Anterior cingulate cortex (tissue), 58 donors: ENCODE measurements around the gene ASPSCR1.
A peak's percentile ranks its signal among the peaks of the same experiment; 100 is the strongest.

ENCODE experiments used
- DNase-seq, 58 donors: peaks; one replicate each; lab custom pipeline; 2025; lab: John Stamatoyannopoulos, UW

The ASPSCR1 gene

DNA sequence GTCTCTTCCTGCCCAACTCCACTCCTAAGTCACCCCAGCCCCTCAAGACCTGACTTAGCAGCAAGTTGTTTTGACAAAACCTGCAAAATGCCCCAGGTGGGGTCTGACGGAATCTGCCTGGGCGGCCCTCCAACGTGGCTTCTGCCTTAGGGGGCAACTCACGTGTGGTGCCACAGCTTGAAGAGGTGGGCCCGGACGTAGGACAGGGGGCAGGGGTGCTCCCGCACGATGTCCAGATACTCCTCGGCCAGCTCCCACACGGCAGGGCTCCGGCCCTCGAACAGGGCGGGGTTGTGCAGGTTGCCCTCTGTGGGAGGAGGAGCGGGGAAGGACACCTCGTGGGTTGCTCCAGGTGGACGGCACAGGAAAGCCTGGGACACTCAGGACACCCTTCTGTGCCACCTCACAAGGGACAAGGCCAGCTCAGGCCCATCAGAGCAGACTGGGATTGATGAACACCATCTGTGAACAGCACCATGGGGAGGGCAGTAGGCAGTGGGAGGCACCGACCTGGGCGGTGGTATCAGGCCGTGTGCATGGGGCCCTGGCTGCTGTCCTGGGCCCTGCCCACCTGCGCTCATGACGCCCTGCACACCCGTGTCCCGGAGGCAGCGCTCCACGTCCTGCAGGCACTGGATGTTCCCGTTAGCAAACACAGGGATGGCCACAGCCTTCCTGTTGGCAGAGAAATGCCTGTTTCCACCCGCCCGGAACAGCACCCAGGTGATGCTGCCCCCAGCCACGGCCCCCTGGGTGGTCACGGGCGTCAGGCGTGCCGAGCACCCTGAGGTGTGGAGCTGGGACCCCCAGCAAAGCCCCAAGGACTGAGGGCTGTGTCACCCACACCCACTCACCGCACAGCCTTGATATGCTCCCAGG, 83.9 kb downstream of the ASPSCR1 start:
- no peak for DNase-seq

DNA sequence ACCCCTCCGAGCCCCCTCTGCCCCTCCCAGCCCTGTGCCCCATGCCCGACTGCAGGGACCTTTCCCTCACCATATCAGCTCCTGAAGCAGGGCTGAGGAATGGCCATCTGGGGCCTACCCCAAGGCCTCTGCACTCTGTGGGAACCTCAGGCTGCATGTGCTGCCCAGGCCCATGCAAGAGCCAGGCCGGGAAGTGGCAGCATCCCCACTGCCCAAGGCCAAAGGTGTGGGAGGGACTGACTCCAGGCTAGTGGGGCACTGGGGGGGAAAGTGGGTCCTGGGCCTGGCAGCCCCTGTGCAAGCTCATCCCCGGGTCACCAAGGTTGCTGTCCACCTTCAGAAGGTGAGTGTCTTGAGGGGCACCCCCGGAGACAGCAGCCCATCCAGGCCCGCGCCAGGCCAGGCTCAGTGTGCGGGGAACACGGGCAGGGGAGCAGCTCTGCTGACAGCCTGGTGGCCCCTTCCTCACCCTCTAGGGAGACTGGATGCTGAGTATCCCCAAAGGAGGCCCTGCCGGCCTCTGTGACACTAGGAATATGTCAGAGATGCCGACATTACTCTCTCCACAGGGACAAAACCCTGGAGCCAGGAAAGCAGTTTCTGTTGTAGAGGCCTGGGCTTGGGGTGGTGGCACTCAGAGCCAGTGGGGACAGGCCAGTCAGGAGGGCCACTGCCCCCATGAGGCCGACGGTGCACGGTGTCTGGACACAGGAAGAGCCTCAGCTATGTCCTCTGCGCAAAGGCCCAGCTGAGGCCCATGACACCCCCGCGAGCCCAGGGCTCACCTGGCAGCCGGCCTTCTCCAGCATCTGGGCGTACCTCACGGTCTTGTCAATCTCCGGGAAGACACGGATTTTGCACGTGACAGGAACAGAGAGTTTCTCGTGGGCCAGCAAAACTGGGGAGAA, 84.9 kb downstream of the ASPSCR1 start:
- no peak for DNase-seq

DNA sequence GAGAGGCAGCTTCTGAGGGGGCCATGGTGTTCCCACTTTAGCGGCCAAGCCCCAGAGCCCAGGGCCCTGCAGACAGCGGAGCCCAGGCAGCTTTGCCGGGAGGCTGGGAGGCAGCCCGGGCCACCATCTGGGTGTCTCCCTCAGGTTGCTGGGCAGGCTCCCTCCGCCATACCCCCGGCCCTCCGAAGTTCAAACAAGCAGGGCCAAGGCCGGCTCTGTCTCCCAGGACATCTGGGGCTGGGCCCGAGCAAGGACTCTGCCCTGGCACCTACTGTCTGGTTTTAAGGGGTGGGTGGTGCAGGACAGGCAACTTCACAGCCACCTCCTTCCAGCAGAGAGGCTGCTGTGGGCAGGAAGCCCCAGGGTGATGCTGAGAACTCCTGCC, 85.5 kb downstream of the ASPSCR1 start:
- DNase-seq = no peak

DNA sequence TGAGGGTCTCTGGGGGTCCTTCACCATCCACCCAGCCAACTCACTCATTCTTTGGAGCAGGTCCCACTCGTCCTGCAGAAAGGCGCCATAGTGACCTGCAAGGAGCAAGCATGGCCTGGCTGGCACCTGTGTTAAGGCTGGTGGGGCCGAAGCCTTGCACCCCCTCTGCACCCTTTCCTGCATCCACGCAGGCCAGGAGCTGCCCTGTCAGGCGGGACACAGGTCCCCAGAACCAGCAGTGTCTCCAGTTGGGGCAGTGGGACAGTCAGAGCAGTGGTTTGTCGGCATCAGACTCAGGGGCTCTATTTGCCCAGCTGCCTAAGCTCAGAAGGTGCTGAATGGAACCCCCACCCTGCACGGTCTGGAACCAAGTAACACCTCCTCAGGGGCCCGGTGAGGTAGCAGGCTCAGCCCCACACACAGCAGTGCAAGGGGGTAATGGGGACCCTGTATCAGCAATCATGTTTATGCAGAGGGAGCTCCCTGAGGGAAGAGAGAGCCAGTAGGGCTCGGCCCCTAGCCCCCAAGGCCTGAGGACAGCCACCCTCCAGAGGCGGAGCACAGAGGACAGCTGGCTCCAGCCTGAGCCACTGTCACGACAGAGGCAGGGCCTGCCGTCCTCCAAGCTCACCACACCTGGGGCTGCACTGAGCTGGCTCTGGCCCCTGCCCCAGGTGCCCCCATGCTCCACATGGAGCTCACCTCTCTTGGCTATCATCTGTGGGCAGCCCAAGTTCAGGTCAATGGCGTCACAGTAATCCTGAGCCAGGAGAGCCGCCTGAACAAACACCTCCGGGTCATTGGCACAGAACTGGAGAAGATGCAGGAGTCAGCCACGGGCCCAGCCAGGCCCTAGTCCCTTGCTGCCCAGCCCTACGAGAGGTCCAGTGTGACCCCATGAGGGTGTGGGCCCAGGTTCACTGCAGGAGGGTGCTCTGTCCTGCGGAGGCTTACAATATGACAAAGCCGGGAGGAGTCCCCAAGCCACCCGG, 86.3 kb downstream of the ASPSCR1 start:
- no peak for DNase-seq

DNA sequence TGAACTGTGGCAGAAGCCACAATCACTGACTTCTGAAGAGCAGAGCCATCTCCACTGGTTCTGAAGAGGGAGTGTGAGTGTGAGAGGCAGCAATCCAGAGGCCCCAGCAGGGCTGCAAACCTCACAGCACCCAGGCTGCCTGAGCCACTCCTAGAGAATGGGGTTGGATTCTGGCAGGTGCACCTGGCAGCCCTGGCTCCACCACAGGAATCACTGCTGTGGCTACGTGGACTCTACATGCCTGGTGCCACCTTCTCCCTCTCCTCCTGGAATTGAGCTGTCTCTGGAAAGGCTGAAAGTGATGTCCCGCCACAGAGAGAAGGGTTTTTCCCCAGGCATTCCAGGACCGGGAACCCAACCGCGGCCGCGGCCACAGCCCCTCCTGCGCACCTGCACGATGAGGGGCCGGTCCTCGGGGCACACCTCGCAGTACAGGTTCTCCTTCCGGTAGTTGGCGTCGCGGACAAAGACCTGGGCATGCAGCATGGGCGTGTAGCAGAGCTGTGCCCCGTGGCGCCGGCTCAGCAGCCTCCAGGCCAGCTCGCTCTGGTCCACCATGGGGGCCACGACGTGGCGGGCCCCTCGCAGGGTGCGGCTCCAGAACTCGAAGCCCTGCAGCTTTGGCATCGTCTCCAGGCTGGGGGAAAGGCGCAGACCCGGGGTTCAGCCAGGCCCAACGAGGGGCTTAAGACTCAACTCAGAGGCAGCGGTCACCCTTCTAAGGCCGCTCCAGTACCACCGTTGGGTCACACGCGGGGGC, 87.2 kb downstream of the ASPSCR1 start:
- no peak for DNase-seq

DNA sequence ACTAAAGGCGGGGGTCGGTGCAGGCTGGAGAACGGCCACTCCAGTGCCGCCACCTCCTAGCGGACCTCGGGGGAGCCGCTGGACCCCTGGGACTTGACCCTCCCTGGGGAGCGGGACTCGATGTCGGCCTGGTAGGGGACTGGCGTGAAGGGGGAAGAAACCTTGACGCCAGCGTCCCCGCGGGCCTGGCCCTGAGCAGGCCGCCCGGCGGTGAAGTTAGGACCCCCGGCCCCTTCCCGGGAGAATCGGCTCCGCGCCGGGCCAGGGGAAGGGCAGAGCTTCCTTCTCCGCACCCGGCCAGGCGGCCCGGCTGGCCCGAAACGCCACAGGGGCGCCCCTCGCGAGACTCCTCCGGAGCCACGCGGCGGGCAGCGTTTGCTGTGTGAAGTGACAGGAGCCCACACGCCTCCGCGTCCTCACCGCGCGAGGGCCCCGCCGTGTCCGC, 87.8 kb downstream of the ASPSCR1 start:
- peak in 2 of 58 donors; percentile 38 to 56 for DNase-seq

DNA sequence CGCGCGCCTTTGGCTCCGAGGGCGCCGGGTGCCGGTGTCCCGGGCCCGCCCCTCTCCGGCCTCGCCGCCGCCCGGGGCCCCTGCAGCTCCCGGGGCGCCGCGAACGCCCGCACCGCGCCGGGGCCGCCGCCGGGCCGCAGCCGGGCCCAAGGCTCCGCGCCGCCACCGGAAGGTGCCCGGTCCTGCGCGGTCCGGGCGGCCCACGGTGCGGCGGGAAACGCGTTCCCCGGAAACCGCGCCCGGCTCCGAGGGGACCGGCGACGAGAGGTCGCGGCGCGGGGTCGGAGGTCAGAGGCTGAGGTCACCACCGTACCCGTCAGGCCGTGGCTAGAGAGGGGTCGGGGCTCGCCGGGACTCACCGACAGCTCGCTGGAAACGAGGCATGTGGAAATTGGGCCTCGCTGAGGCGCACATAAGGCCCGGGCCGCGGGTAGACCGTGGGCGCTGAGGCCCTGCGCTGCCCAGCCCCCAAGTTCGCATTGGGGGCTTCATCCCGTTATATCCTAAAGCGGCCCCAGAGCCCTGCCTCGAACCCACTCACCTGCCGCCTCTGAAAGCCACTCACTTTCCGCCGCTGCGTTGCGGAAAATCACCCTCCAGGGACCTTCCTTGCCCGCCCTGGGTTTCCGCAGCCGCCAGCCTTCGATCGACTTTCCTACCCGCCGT, 88.3 kb downstream of the ASPSCR1 start, which contains the start of gene DUS1L:
DUS1L (minus strand) TSS at position 167 of the 666 bp plus-strand sequence. CDS start 745 bp downstream, outside the sequence.
- DNase-seq = peak in 43 of 58 donors; percentile 13 to 63 (median 38)
